NCI-H1105 (cell line): ENCODE results near the gene LGI4.

Source experiments
- DNase-seq: peaks from one replicate; lab custom pipeline; 2025; lab: John Stamatoyannopoulos, UW

The LGI4 gene

DNA sequence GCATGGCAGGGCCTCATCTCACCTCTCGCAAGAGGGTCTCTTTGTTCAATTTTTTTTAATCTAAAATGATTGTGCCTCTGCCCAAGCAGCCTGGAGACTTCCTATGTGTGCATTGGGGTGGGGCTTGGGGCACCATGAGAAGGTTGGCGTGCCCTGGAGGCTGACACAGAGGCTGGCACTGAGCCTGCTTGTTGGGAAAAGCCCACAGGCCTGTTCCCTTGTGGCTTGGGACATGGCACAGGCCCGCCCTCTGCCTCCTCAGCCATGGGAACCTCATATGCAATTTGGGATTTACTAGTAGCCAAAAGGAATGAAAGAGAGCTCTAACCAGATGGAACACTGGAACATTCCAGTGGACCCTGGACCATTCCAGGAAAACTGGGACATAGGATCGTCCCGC is 11.3 kb downstream of the LGI4 start:
- no peak for DNase-seq

DNA sequence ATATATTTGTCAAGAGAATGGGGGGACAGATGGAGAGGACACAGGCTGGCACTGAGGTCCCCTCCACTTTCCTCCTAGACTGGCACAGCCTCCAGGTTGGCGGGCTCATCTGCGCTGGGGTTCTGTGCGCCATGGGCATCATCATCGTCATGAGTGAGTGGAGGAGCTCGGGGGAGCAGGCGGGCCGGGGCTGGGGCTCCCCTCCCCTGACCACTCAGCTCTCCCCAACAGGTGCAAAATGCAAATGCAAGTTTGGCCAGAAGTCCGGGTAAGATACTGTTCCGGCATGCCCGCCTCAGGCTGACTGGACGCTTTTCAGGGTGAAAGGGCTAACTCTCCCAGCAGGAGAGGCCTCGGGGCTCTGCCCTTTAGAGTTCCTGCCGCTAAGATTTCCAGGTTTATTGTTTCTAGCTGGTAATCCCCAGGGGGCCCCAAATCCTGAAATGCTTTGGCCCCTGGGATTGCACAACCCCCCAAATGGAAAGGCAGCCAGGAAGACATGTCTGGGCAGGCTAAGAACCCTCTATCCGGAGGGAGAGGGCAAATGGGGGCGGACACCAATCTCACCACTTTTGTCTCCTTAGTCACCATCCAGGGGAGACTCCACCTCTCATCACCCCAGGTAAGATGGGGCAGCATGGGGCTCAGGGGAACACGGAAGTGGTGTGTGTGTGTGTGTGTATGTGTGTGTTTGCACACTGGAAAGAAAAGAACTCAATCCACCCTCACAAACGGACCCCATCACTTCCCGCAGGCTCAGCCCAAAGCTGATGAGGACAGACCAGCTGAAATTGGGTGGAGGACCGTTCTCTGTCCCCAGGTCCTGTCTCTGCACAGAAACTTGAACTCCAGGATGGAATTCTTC is 11.9 kb downstream of the LGI4 start:
- DNase-seq = no peak

DNA sequence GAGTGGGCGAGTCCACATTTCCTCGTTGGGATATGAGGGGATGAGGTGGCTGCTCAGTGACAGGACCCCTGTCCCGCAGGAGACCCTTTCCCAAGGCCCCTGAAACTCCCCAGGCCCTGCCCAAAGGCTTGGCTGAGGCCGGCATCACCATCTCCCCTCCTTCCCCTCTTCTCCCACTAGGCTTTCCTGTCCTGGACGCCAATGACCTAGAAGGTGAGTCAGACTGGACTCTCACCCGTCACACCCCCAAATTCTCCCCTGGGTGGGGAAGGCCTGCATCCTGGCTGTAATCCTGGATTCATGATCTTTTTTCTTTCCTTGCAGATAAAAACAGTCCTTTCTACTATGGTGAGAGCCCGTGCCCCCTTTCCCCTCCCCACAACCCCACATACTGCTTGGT is 14.0 kb downstream of the LGI4 start:
- DNase-seq = no peak

DNA sequence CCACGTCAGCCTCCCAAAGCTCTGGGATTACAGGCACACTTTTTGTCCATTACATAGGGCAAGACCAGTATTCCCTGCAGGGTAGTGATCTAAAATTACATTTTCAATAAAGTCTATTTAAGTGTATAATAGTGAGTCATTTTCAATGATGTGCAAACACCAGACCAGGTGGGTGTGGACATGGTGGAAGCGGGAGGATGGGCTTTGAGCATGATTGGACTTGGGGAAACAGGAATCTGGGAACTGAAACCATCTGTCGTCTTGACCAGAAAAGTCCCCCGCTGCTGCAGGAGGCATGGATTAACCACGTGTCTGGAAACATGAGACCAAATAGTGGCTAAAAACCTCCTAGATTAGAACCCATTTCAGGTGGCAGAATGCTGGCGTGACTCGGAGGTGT is 14.4 kb downstream of the LGI4 start:
- no peak for DNase-seq

DNA sequence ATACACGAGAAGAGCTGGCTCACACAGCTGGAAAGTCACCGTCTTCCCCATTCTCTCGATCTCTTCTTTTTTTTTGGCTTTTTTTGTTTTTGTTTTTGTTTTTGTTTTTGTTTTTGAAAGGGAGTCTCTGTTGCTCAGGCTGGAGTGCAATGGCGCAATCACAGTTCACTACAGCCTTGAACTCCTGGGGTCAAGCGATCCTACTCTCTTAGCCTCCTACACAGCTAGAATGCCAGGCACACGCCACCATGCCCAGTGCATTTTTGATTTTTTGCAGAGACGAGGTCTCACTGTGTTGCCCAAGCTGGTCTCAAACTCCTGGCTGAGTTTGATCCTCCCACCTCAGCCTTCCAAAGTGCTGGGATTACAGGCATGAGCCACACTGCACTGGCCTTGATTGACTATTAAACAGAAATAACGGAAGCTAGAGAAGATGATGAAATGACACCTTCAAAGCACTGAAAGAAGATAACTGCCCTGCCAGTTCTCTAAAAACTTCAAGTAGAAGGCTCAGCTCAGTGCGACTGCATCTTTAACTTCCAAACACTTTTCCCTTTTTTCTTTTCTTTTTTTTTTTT is 15.2 kb downstream of the LGI4 start:
- DNase-seq = no peak

DNA sequence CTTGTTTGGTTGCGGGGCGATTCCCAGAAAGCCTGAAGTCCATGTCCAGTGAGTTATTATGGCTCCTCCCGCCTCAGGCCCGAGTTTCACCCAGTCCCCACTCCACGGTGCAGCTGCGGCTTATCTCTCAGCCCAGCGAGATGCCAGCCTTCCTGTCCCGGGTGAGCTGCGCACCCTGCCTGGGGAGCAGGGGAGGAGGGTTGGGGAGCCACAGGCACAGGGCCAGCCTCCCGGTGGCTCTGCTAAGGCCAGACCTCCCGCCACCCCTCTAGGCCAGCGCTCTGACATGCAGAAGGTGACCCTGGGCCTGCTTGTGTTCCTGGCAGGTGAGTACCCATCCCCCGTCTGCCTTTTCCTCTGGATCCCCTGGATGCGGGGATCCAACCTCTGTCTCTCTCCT is 15.8 kb downstream of the LGI4 start:
- no peak for DNase-seq

DNA sequence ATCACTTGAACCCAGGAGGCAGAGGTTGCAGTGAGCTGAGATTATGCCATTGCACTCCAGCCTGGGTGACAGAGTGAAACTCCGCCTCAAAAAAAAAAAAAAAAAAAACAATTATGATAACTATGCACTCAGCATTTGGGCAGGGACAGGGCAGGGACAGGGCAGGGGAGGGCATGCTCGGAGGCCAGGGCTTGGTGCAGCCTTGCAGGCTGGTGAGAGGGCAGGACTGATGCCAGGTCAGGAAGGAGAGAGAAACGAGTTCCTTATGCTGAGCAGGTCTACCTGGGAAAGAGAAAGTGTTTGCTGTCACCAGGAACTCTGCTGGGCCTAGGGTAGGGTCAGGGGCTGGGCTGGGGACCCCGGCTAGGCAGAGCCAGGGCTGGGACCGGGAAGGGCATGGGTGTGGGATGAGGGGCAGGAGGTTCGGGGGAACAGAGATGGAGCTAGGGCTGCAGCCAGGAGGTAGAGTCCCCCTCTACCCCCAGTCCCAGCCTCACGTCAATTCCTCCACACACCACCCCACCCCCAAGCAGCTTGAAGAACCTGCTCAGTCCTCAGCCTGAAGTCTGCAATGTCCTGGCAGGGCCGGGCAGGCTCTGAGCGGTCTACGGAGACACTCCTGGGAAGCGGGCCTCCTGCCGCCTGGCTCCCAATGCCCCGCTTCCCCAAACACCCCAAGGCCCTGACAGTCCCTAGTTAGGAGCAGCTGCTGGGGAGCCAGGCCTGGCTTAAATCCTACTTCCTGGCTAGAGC is 16.4 kb downstream of the LGI4 start:
- no peak for DNase-seq

DNA sequence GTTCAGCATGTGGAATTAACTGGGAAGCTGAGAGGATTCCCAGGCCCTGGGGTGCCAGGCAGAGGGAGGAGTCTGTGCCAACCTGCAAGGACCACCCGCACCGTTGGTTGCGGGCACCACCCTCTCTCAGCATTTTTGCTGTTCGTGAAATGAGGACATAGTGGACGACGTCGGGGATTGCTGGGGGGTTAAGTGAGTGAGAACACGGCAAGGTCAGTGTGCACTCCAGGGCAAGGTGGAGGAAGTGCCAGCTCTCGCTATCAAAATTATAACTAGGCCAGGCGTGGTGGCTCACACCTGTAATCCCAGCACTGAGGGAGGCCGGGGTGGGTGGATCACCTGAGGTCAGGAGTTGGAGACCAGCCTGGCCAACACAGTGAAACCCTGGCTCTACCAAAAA is 17.1 kb downstream of the LGI4 start:
- DNase-seq = no peak

DNA sequence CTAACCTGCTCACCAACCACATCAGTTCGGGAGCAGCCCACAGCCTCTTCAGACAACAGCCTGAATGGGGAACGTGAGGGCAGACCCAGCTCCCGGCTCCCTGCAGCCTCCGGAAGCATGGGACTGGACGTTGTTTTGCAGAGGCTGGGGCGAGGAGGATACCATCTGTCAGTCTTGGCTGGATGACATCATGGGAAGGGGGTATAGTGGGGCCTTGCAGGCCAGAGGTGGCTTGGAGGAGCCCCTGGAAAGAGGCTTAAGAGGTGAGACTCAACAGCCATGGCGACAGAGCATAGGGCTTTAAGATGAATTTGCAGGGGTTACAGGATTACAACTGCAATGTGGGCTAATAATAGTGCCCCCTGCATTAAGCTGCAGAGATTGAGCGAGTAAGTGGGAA is 17.7 kb downstream of the LGI4 start:
- no peak for DNase-seq

DNA sequence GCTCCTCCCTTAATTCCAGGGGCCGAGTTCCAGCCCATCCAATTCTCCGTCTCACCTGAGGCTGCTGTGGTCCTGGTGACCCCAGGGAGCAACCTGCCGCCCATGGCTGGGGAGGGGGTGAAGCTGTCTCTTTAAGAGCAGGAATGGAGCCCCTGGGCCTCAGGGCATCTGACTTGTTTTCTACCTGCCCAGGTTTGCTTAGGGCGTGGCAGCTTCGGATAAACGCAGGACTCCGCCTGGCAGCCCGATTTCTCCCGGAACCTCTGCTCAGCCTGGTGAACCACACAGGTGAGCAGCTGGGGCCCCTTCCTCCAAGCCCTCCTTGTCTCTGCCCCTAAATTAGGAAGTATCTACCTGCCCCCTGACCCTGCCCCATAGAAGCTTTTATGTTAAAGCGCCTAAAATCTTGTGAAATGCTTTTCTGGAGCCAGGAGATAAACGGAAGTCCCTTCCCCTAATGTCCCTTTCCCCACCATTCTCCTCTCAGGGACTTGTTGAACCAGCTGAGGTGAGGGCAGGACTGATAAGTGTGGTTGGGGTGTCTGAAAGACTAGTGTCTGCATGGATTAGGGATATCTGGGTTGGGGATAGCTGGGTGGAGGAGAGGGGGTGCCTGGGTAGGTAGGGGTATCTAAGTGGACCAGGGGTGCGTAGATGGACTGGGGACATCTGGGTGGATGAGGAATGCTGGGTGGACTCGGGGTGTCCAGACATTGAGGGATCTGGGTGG is 18.6 kb downstream of the LGI4 start:
- no peak for DNase-seq

DNA sequence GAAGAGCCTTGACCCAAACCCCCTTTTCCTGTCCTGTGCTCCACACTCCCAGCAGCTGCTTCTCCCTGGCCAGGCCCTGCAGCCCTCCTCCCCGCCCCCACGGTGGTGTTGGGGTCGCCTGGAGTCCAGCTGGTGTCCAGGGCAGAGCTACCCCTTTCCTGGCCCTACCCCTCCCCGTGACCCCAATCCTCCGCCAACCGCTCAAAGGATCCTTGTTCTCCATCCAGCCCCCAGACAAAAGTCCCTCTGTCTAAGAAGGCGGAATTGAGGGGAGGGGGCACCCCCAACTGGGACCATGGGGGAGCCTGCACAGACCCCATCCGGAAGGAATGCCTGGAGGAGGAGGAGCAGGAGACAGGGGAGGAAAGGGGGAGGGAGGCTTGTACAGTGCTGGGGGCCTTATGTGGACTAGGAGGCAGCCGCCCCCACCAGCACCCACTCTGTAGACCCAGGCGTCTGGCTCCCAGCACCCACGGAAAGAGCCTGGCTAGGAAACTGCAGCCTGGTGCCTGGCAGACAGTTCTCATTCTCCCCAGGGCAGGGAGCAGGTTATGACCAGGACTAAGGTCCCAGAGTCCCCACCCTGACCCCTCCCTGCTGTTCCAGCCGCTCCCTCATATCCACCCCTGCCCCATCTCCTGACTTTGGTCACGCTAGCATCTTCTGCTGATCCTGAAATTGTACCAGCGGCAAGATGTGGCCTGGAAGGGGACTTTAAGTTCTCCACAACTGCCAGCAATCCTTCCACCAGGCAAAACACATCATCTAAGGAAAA is 19.5 kb downstream of the LGI4 start, which contains the start of gene FXYD3:
Gene FXYD3, plus strand, starts transcription at position 647 of the 775 bp plus-strand sequence. CDS start 3,554 bp downstream, outside the sequence.
- DNase-seq = no peak

DNA sequence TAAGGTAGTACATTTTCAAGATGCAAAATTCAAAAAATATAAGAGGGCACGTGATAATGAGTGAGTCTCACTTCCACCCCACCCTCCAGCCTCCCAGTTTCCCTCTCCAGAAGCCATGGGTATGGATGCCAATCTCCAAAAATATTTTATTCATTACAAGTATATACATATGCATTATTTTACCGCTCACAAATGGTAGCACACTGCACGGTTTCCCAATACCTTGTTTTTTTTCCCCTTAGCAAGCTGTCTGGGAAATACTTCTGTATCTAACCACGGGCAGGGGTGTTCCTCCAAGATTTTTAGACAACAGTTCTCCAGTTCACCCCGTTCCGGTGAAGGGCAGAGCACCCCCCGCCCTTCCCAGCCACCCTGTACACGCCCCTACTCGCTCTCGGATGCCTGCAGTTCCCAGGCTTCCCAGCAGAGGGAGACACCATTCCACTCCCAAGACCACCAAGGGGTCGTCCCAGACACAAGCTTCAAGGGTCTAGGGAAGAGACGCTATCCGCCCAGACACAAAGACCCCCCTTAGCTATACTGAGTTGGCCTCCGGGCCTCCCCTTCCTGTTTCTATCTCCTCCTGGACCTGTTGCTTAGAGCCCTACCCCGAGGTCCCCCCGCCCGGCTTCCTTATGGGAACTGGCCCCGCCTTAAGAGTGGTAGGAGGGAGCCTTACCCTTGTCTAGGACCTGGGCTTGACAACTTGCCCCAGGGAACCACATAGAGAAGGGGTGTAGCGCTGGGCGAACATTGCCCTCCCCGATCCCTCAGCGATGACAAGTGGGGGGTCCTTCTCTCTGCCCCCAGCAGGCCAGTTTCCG is 20.3 kb downstream of the LGI4 start:
- peak; percentile 34 for DNase-seq

DNA sequence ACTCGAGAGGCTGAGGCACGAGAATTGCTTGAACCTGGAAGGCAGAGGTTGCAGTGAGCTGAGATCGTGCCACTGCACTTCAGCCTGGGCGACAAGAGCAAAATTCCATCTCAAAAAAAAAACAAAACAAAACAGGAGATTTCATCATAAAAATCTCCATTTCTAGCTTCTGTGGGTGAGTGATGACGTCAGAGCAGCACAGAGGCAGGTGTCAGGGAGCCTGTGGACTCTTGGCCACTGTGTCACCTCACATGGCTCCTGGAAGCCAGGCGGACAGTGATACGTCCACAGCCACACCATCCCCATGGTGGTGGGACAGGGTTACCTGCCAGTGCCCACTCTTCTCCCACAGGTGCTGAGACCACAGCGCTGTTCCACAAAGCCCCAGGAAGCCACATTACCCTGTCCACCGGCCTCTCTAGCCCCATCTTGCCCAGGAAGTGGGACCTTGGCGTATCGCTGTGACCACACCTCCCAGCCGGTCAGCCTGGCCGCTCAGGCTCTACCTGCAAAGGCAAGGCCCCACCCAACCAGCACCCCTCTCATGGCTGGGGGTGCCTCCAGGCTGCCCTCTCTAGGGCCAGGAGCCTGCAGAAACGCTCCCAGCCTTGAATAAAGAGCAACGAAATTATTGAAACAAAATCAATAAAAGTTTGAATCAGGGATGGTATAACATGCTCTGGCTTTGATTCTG is 21.7 kb downstream of the LGI4 start:
- no peak for DNase-seq

DNA sequence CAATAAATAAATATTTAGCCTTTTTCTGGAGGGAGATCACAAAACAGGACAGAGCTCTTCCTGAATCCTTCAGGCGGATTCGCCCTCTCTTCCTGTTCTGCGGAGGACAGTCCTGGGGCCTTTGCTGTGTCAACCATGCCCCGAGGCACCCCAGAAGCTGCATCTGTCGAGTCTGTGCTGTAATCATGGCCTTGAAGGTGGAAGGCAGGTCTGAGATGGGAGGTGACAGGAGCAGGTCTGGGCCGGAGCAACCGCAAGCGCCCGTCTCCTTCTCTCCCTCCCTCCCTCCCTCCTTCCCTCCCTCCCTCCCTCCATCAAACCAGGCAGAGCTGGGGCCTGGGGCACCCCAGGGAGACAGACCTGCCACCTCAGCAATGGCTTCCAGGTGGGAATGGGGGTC is 23.9 kb downstream of the LGI4 start:
- no peak for DNase-seq

DNA sequence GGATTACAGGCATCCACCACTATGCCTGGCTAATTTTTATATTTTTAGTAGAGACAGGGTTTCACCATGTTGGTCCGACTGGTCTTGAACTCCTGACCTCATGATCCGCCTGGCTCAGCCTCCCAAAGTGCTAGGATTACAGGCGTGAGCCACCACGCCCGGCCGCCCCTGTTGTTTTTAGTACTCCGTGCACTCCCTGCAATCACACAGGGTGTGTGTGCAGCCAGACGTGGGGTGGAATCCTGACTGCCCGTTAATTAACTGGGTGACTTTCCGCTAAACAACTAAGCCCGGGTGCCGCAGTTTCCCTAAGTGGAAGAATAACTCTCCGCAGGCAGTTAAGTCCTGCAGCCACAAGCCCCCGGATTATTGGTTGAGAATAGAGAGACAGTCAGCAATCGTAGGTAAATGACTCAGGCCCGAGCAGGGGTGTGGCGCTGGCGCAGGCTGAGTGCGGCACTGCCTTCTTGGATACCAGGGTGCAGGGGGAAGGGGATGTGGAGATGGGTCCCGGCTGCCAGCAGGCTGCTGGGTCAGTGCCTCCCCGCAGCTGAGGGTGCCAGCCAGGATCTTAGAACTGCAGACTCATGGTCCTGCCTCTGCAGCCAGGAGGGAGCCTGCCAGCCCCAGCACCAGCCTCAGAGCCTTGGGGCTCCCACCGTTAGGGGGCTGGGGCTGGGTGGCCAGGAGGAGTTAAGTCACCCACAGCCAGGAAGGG is 25.3 kb downstream of the LGI4 start:
- DNase-seq = no peak

DNA sequence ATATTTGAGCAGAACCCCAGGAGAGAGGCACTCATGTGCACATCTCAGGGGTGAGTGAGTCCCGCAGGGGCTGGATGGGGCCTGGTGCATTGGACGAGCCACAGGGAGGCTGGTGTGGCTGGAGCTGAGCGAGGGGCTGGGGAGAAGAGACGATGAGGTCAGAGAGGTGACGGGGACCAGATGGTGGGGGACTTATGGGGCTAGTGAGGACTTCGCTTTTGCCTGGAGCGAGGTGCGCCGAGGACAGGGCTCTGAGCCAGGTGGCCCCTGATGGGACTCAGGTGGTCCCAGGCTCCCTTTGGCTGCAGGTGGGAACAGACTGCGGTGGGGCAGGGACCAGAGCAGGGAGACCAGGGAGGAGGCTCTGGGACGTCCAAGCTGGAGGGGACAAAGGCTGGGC is 26.1 kb downstream of the LGI4 start:
- no peak for DNase-seq

DNA sequence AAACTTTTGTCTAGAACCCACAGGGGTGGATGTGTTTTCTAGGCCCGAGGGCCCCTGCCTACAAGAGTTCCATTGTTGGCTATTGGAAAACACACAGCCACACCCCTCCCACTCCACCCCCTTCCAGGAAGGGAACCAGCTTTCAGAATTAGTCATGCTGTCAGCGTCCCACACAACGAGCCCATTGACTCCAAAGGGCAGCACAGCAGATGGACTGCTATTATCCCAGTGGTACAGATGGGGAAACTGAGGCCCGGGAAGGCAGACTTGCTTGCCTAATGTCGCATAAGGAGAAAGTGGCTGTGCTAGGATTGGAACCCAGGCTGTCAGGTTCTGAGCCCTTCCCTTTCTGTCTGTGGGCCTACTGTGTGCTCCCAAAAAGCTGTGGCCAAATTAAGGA is 27.3 kb downstream of the LGI4 start:
- DNase-seq = no peak

DNA sequence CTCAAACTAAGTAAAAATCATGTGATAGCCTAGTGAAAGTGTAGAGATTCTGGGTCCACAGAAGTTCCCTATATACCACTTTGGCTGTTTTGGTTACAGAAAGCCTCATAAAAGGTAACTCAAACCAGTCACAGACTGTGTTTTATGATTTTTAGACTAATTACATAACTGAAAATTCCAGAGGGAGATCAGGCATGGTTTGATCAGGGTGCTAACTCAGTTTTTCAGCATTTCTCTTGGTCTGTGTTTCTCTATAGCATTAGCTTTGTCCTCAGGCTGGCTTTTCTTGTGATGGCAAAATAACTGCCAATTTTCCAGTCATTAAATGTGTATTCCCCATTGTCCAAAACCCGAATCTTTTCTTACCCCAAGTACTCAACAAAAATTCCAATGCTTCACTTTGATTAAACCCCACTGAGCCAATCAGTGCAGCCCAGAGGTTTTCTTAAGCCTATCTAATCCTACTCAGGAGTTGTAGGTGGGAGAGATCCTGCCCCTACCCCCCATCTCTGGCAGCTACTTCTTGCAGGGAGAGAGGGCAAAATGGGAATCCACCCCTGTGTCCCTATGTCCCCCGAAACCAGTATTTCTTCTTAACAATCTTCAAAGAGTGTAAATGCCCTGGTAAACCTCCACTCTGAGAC is 27.8 kb downstream of the LGI4 start:
- no peak for DNase-seq

DNA sequence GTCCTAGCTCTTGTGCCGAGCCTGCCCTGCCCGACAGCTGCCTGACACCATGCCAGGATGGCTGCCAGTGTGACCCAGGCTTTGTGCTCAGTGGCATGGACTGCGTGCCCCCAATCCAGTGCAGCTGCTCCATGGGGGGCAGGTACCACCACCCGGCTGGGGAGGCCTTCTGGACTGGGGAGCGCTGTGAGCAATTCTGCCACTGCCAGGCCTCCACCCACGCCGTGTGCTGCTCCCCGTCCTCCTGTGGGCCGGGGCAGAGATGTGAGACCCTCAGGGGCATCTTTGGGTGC is 28.6 kb downstream of the LGI4 start:
- DNase-seq = no peak
